Erythroblast (primary cell): ENCODE results near the gene MOV10.

Experiments
- GATA1 ChIP-seq: IDR thresholded peaks from 2 replicates; pipeline ENCODE4 v1.6.1; 2011; ENCODE audit warnings: low read depth, mild to moderate bottlenecking, control low read depth, low read length, moderate library complexity
- POLR2A ChIP-seq: IDR thresholded peaks from 2 replicates; pipeline ENCODE4 v1.6.1; 2011; ENCODE audit warnings: mild to moderate bottlenecking, low read length

GRCh38 chr1:112674440-112674985 lies at the start of gene MOV10:
- peak; percentile 32 for TF ChIP-seq POLR2A
- TF ChIP-seq GATA1 = no peak
